ENCODE measurements around the gene ADAMTS2.

The ADAMTS2 gene

DNA sequence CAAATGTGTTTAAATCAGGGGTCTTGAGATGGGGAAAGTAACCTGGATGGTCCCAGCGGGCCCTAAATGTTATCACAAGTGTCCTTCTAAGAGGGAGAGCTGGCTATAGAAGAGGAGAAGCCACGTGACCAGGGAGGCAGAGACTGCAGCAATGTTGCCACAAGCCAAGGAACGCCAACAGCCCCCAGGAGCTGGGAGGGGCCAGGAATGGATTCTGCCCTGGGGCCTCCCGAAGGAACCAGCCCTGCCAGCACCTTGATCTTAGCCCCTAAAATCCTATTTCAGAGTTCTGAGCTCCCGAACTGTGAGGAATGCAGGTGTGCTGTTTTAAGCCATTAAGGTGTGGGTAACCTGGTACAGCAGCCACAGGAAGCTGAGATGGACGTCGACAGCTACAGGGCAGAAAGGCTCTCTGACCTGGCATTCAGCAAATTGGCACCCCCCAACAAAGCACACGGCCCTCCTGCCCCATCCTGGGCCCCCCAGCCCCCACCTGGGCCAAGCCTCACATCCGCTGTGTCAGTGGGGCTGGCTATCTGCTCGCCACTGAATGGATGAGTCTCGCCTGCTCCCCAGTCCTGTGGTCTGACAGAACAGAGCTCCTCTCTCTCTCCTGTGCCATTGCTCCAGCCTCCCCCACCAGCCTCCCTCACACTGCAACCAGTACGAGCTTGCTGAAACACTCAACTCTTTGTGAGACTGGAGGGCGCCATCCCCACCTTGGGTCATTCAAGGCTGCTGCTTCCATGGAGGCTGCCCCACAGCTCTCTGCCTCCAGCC lies 78.8 kb downstream of the ADAMTS2 start:
- CTCF ChIA-PET = interaction anchor here (1.8 kb wide), 1 partner anchor 8 kb away, joined by 6 read pairs; no protein-coding TSS in a partner anchor
- no peaks in the 10 kb centered on the region for H3K4me1 ChIP-seq (ENCODE audit: control extremely low read depth in 1 of 4, control insufficient read depth in 4 of 4, insufficient read depth in 4 of 4, low read length in 3 of 4)
- no peak for DNase-seq
- no peak overlapping the region for H3K4me3 ChIP-seq (ENCODE audit: control insufficient read depth in 1 of 7, extremely low read depth in 1 of 7, insufficient read depth in 4 of 7, low read depth in 2 of 7, low read length in 6 of 7)
- no peaks in the 10 kb centered on the region for H3K9me3 ChIP-seq (ENCODE audit: control extremely low read depth in 1 of 5, control insufficient read depth in 4 of 5, insufficient read depth in 2 of 5, low read depth in 1 of 5, low read length in 4 of 5)
- POLR2A ChIA-PET = no interaction called here
- H3K27me3 ChIP-seq (replicated peaks in 2 of 5; ENCODE audit: control insufficient read depth in 4 of 5, insufficient read depth in 5 of 5, low read length in 4 of 5) = peaks cover 0 to 41% (median 5%) of the 10 kb centered on the region in 5 experiments
- H3K36me3 ChIP-seq (ENCODE audit: control insufficient read depth in 4 of 4, insufficient read depth in 4 of 4, low read length in 3 of 4) = no peaks in the 10 kb centered on the region
- no peak overlapping the region for H3K27ac ChIP-seq (ENCODE audit: insufficient read depth in 1 of 2, low read depth in 1 of 2, low read length in 2 of 2, poor library complexity in 1 of 2, severe bottlenecking in 2 of 2)
- 94% methylated on average over 11 of the region's 13 CpGs for WGBS (ENCODE audit: insufficient coverage)

DNA sequence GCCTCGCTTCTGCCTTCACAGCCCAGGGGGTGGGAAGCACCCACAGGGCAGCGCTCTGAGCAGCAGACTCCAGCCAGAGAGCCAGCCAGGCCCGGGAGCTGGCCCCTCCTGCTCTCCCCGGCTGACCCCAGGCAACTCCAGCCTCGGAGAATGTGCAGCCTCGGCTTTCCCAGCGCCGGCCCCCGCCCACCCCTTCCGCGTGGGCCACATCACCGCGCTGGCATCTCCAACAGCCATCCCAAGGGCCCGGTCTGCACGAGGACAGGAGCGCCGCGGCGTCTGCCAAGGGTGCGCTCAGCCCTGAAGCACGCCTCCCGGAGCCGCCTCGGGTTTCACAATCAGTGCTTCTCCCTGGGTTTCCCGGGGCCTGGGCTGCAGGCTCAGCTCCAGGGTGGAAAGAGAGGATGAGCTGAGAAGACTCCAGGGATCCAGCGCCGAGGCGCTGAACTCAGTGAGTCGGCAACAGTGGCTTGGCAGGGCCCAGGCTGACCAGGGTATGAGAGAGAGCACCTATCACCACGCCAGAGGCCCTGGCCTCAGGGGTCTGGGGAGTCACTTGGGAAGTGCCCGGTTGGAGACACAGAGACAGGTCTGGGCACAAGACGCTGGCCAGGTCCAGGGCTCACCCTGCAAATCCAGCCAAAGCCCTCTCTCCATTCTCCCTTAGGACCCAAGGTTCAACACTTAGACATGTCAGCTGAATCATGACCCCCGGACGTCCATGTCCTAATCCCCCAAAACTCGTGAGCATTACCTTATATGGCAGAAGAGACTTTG lies 79.6 kb downstream of the ADAMTS2 start:
- H3K27me3 ChIP-seq (replicated peaks in 2 of 5; ENCODE audit: control insufficient read depth in 4 of 5, insufficient read depth in 5 of 5, low read length in 4 of 5) = peaks cover 0 to 41% (median 5%) of the 10 kb centered on the region in 5 experiments
- H3K9me3 ChIP-seq (ENCODE audit: control extremely low read depth in 1 of 5, control insufficient read depth in 4 of 5, insufficient read depth in 2 of 5, low read depth in 1 of 5, low read length in 4 of 5) = no peaks in the 10 kb centered on the region
- DNase-seq = no peak
- POLR2A ChIA-PET = no interaction called here
- H3K4me3 ChIP-seq (ENCODE audit: control insufficient read depth in 1 of 7, extremely low read depth in 1 of 7, insufficient read depth in 4 of 7, low read depth in 2 of 7, low read length in 6 of 7) = no peak overlapping the region
- no peaks in the 10 kb centered on the region for H3K4me1 ChIP-seq (ENCODE audit: control extremely low read depth in 1 of 4, control insufficient read depth in 4 of 4, insufficient read depth in 4 of 4, low read length in 3 of 4)
- CTCF ChIA-PET = no interaction called here
- H3K36me3 ChIP-seq (ENCODE audit: control insufficient read depth in 4 of 4, insufficient read depth in 4 of 4, low read length in 3 of 4) = no peaks in the 10 kb centered on the region
- no peak overlapping the region for H3K27ac ChIP-seq (ENCODE audit: insufficient read depth in 1 of 2, low read depth in 1 of 2, low read length in 2 of 2, poor library complexity in 1 of 2, severe bottlenecking in 2 of 2)
- 41% methylated on average over 30 of the region's 35 CpGs for WGBS (ENCODE audit: insufficient coverage)

DNA sequence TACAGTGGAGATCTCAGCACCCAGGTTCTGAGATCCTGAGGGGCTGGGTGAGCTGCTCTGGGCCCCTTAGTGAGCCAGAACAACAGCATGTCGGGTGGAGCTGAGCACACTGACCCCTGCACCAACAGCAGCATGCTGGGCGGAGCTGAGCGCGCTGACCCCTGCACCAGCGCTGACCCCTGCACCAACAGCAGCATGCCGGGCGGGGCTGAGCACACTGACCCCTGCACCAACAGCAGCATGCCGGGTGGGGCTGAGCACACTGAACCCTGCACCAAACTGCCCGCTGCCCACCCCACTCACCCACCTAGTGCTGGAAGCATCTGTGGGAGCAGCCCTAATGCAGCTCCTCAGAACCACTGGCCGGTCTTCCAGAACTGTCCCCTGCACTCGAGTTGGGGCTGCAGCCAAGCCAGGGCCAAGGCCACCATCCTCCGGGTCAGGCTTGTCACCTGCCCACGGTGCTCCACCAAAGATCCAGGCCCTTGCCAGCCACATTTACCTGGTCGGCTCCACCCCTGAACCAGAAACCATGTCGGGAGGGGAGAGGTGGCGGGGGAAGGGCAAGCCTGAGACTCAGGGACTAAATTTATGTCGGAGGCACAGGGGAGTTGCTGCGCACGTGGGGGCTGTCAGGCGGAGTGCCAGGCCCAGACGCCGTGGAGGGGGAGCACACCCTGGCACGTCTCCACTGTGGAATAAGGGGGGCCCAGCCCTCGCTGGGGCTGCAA lies 80.3 kb downstream of the ADAMTS2 start:
- peaks cover 0 to 41% (median 5%) of the 10 kb centered on the region in 5 experiments for H3K27me3 ChIP-seq (replicated peaks in 2 of 5; ENCODE audit: control insufficient read depth in 4 of 5, insufficient read depth in 5 of 5, low read length in 4 of 5)
- H3K4me1 ChIP-seq (ENCODE audit: control extremely low read depth in 1 of 4, control insufficient read depth in 4 of 4, insufficient read depth in 4 of 4, low read length in 3 of 4) = no peaks in the 10 kb centered on the region
- CTCF ChIA-PET = no interaction called here
- no peak overlapping the region for H3K4me3 ChIP-seq (ENCODE audit: control insufficient read depth in 1 of 7, extremely low read depth in 1 of 7, insufficient read depth in 4 of 7, low read depth in 2 of 7, low read length in 6 of 7)
- no peak for DNase-seq
- POLR2A ChIA-PET = no interaction called here
- WGBS (ENCODE audit: insufficient coverage) = 71% methylated on average over 20 of the region's 24 CpGs
- no peak overlapping the region for H3K27ac ChIP-seq (ENCODE audit: insufficient read depth in 1 of 2, low read depth in 1 of 2, low read length in 2 of 2, poor library complexity in 1 of 2, severe bottlenecking in 2 of 2)
- H3K36me3 ChIP-seq (ENCODE audit: control insufficient read depth in 4 of 4, insufficient read depth in 4 of 4, low read length in 3 of 4) = no peaks in the 10 kb centered on the region
- no peaks in the 10 kb centered on the region for H3K9me3 ChIP-seq (ENCODE audit: control extremely low read depth in 1 of 5, control insufficient read depth in 4 of 5, insufficient read depth in 2 of 5, low read depth in 1 of 5, low read length in 4 of 5)

DNA sequence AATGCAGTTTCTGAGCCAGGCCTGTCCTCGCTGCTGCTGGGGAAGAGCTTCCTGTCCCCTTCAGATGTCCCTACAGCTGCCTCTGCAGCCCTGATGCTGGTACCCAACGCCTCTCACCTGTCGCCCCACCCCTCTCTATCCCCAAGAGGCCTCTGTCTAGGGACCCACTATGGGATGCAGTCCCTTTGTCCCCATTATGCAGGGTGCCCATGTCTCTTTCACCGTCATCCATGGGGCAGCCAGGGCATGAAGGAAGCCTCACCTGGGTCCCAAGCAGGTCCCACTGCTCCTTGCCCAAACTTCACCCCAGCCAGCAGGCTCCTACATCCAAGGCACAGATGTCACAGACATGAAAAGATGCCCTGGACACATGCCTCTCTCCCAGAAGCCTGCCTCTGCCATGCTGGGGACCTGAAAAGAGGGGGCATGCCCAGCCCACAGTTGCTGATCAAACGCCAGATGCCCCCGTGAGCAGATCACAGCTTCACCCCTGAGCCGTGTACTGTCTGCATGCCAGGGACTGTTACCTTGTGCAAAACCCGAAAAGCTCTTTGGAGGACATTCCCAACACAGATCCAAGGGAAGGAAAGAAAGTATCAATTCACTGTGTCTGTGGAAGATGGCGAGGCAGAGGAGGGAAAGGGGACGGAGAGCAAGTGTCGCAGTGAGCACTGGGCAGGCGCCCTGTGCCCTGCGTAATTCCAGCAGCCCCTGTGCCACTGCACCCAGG lies 81.0 kb downstream of the ADAMTS2 start:
- Histone ChIP-seq H3K36me3 (ENCODE audit: control insufficient read depth in 4 of 4, insufficient read depth in 4 of 4, low read length in 3 of 4) (no peaks in the 10 kb centered on the region), H3K27ac (ENCODE audit: insufficient read depth in 1 of 2, low read depth in 1 of 2, low read length in 2 of 2, poor library complexity in 1 of 2, severe bottlenecking in 2 of 2) (no peak overlapping the region), H3K9me3 (ENCODE audit: control extremely low read depth in 1 of 5, control insufficient read depth in 4 of 5, insufficient read depth in 2 of 5, low read depth in 1 of 5, low read length in 4 of 5) (no peaks in the 10 kb centered on the region), H3K27me3 (replicated peaks in 2 of 5; ENCODE audit: control insufficient read depth in 4 of 5, insufficient read depth in 5 of 5, low read length in 4 of 5) (peaks cover 0 to 41% (median 5%) of the 10 kb centered on the region in 5 experiments), H3K4me1 (ENCODE audit: control extremely low read depth in 1 of 4, control insufficient read depth in 4 of 4, insufficient read depth in 4 of 4, low read length in 3 of 4) (no peaks in the 10 kb centered on the region), H3K4me3 (ENCODE audit: control insufficient read depth in 1 of 7, extremely low read depth in 1 of 7, insufficient read depth in 4 of 7, low read depth in 2 of 7, low read length in 6 of 7) (no peak overlapping the region)
- no peak for DNase-seq
- POLR2A ChIA-PET = no interaction called here
- 90% methylated on average over 13 of the region's 13 CpGs for WGBS (ENCODE audit: insufficient coverage)
- CTCF ChIA-PET = no interaction called here

DNA sequence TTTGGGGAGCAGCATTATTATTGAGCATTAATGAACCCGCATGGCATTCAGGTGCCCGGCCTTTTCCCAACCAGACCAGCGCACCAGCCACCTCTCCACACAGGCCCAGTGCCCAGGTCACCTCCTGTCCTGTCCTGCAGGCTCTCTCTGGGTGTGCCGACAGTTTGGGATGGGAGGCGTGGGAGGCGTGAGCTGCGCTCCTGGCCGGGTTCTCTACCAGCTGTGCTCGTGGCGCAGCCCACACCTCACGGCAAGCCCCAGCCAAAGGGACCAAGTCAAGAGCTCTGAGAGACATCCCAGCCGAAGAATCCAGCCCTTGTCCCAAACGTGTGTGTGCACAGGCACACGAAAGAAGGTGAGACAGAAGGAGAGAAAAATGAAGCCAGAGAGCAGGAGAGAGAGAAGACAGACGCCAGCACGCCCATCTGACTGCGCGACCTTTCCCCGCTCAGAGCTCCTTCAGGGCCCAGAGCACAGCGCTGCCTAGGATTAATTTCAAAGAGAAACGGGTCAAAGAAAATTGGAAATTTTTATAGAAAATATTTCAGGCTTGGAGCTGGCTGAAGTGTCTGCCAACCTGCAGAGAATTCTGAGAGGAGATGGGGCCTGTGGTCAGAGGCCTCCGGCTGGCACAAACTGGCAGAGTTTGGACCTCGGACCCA lies 81.7 kb downstream of the ADAMTS2 start:
- Histone ChIP-seq H3K4me3 (ENCODE audit: control insufficient read depth in 1 of 7, extremely low read depth in 1 of 7, insufficient read depth in 4 of 7, low read depth in 2 of 7, low read length in 6 of 7) (no peak overlapping the region), H3K36me3 (ENCODE audit: control insufficient read depth in 4 of 4, insufficient read depth in 4 of 4, low read length in 3 of 4) (no peaks in the 10 kb centered on the region), H3K27ac (ENCODE audit: insufficient read depth in 1 of 2, low read depth in 1 of 2, low read length in 2 of 2, poor library complexity in 1 of 2, severe bottlenecking in 2 of 2) (no peak overlapping the region), H3K9me3 (ENCODE audit: control extremely low read depth in 1 of 5, control insufficient read depth in 4 of 5, insufficient read depth in 2 of 5, low read depth in 1 of 5, low read length in 4 of 5) (no peaks in the 10 kb centered on the region), H3K27me3 (replicated peaks in 2 of 5; ENCODE audit: control insufficient read depth in 4 of 5, insufficient read depth in 5 of 5, low read length in 4 of 5) (peaks cover 0 to 41% (median 5%) of the 10 kb centered on the region in 5 experiments), H3K4me1 (ENCODE audit: control extremely low read depth in 1 of 4, control insufficient read depth in 4 of 4, insufficient read depth in 4 of 4, low read length in 3 of 4) (no peaks in the 10 kb centered on the region)
- 94% methylated on average over 23 of the region's 23 CpGs for WGBS (ENCODE audit: insufficient coverage)
- no peak for DNase-seq
- CTCF ChIA-PET = no interaction called here
- POLR2A ChIA-PET = no interaction called here

- DNase-seq = no peak
- no peak overlapping the region for H3K27ac ChIP-seq (ENCODE audit: insufficient read depth in 1 of 2, low read depth in 1 of 2, low read length in 2 of 2, poor library complexity in 1 of 2, severe bottlenecking in 2 of 2)
- H3K9me3 ChIP-seq (ENCODE audit: control extremely low read depth in 1 of 5, control insufficient read depth in 4 of 5, insufficient read depth in 2 of 5, low read depth in 1 of 5, low read length in 4 of 5) = no peaks in the 10 kb centered on the region
- CTCF ChIA-PET = interaction anchor here (1.2 to 2.4 kb wide), 3 partner anchors 89 to 96 kb away, joined by 3 to 9 read pairs (median 8); no protein-coding TSS in a partner anchor
- no peaks in the 10 kb centered on the region for H3K36me3 ChIP-seq (ENCODE audit: control insufficient read depth in 4 of 4, insufficient read depth in 4 of 4, low read length in 3 of 4)
- 91% methylated on average over 28 of the region's 30 CpGs for WGBS (ENCODE audit: insufficient coverage)
- peaks cover 0 to 38% (median 5%) of the 10 kb centered on the region in 5 experiments for H3K27me3 ChIP-seq (replicated peaks in 2 of 5; ENCODE audit: control insufficient read depth in 4 of 5, insufficient read depth in 5 of 5, low read length in 4 of 5)
- H3K4me3 ChIP-seq (ENCODE audit: control insufficient read depth in 1 of 7, extremely low read depth in 1 of 7, insufficient read depth in 4 of 7, low read depth in 2 of 7, low read length in 6 of 7) = no peak overlapping the region
- POLR2A ChIA-PET = no interaction called here
- no peaks in the 10 kb centered on the region for H3K4me1 ChIP-seq (ENCODE audit: control extremely low read depth in 1 of 4, control insufficient read depth in 4 of 4, insufficient read depth in 4 of 4, low read length in 3 of 4)
Observed at GRCh38 chr5:179262126-179262920, 82.9 kb downstream of the ADAMTS2 start.

Data from common myeloid progenitor, CD34-positive (primary cell).